Esophagus (tissue), 2 donors: ENCODE results near the gene TPM2. TPM values are rescaled to one million over a fixed set of nuclear protein-coding genes. Genes with fewer than 3 reads are reported as not detected.

ENCODE experiments used
- H3K27ac ChIP-seq, 2 donors: one replicate each; pipeline ENCODE4 v1.5.1; 2013; ENCODE audit warnings: low read depth in 2 of 2, mild to moderate bottlenecking in 2 of 2, inconsistent platforms in 1 of 2, low read length in 1 of 2, moderate library complexity in 1 of 2
- H3K27me3 ChIP-seq, 2 donors: one replicate each; pipeline ENCODE4 v1.6.1; 2013; ENCODE audit warnings: low read length in 2 of 2, control low read depth in 1 of 2, mild to moderate bottlenecking in 1 of 2; ENCODE audit not compliant: insufficient read depth in 2 of 2, control insufficient read depth in 1 of 2
- H3K36me3 ChIP-seq, 2 donors: one replicate each; pipeline ENCODE4 v1.6.1; 2013; ENCODE audit warnings: low read length in 1 of 2; ENCODE audit not compliant: control insufficient read depth in 2 of 2, insufficient read depth in 2 of 2
- H3K4me1 ChIP-seq, 2 donors: one replicate each; pipeline ENCODE4 v1.6.1; 2013; ENCODE audit warnings: low read length in 1 of 2; ENCODE audit not compliant: control insufficient read depth in 2 of 2, insufficient read depth in 2 of 2
- H3K4me3 ChIP-seq, 2 donors: one replicate each; pipeline ENCODE4 v1.5.1; 2013; ENCODE audit warnings: low read length in 2 of 2, mild to moderate bottlenecking in 2 of 2, low read depth in 1 of 2, moderate library complexity in 1 of 2
- H3K9me3 ChIP-seq, 2 donors: one replicate each; pipeline ENCODE4 v1.6.1; 2013; ENCODE audit warnings: mild to moderate bottlenecking in 2 of 2, low read depth in 1 of 2, low read length in 1 of 2, moderate library complexity in 1 of 2; ENCODE audit not compliant: control insufficient read depth in 2 of 2, insufficient read depth in 1 of 2
- WGBS, 2 donors: extraction: QIAGEN DNeasy Blood & Tissue Kit; methylation state at CpG; one replicate each; pipeline ENCODE4 v1.1.7; 2013; 5-methylcytosine and 5-hydroxymethylcytosine counted together
- polyA plus RNA-seq, 2 donors: library from polyadenylated mRNA; stranded (reverse); fragments of 200-250 nt; gene quantifications; one replicate each; pipeline ENCODE4 v1.2.3, GENCODE V29; 2013
- donor health status: healthy with polysubstance abuse.
- donor health status: Bipolar disorder and iron deficiency.

The TPM2 gene
- polyA plus RNA-seq, 2 donors: 1,007 to 1,288 TPM

DNA sequence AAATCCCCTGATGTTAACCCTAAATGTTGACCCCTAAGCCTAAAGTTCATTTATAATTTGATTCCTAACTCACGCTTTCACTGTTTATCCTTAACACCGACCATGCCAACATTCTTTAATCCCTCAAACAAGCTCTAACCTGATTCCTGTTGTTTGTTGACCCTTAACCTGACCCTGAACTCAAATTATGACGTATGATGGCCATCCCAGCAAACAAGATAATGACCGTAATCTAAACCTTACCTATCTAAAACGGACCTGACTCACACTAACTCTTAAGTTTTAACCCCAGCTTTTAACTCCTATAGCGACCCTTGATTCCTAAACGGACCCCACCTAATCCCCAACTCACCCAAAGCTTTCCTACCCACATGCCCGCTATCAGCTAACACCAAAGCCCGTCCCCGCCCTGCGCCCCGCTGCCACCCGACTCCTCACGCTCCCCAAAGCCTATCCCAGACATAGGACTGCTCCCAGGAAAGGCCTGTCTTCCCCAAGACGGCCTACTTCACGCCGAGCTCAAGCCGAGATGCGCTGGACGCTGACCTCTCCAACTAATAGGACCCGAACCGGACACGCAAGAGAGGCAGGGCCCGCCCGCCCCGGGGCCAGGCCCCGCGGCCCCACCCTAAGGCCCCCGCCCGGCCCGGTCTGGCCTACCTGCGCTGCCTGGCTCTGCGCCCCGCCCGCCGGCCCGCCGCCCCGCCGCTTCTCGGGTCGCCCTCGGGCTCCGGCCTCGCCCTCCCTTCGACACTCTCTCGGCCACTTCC, 41.9 kb upstream of the TPM2 start:
- Histone ChIP-seq H3K4me3 (peak overlapping the region; percentile 81 to 83), H3K4me1 (peaks cover 10 to 14% of the 10 kb centered on the region in 2 donors), H3K36me3 (peaks cover 4 to 9% of the 10 kb centered on the region in 2 donors), H3K27ac (peak overlapping the region; percentile 99), H3K27me3 (no peaks in the 10 kb centered on the region), H3K9me3 (no peaks in the 10 kb centered on the region)
- WGBS, 2 donors: 1% methylated on average over 42 to 47 of the region's 47 CpGs

- H3K4me3 ChIP-seq: peak overlapping the region in 1 of 2 donors; percentile 9
- no peaks in the 10 kb centered on the region for H3K9me3 ChIP-seq
- WGBS, 2 donors: 66 to 76% methylated on average over 2 of the region's 2 CpGs
These were observed 40.7 kb upstream of the TPM2 start for GRCh38 chr9:35730486-35730854.

GRCh38 chr9:35729700-35730485, 40.2 kb upstream of the TPM2 start:
- Histone ChIP-seq H3K4me1 (peaks cover 10 to 14% of the 10 kb centered on the region in 2 donors), H3K9me3 (no peaks in the 10 kb centered on the region), H3K27ac (peak overlapping the region; percentile 86 to 99), H3K27me3 (no peaks in the 10 kb centered on the region), H3K36me3 (peaks cover 0 to 8% of the 10 kb centered on the region in 2 donors), H3K4me3 (peak overlapping the region; percentile 3 to 9)
- WGBS, 2 donors: 33 to 40% methylated on average over 6 of the region's 6 CpGs

More at GRCh38 chr9:35730486-35730854, 40.7 kb upstream of the TPM2 start:
- H3K27me3 ChIP-seq: no peaks in the 10 kb centered on the region
- H3K27ac ChIP-seq: peak overlapping the region; percentile 86 to 99
- H3K36me3 ChIP-seq: peaks cover 3% of the 10 kb centered on the region in 2 donors
- peaks cover 10 to 14% of the 10 kb centered on the region in 2 donors for H3K4me1 ChIP-seq

DNA sequence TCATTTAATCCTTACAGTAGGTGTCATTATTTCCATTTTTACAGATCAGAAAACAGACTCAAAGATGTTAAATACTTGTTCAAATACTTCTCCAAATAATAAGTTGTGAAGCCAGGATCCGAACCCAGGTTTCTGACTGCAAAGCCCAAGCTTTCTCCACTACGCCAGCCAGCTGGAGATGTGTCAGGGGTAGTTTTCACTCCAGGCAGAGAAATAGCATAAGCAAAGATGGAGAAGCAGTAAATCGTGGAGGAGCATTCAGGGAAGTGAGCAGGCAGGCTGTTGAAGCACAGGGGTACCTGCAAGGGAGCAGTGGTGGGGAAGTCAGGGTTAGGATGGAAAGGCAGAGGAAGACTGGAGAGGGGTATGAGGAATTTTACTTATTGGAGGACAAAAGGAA, 39.4 kb upstream of the TPM2 start:
- H3K27ac ChIP-seq: peak overlapping the region; percentile 62 to 99
- 58 to 59% methylated on average over 3 of the region's 3 CpGs for WGBS, 2 donors
- no peaks in the 10 kb centered on the region for H3K27me3 ChIP-seq
- H3K4me1 ChIP-seq: peaks cover 10 to 14% of the 10 kb centered on the region in 2 donors
- peak overlapping the region in 1 of 2 donors; percentile 9 for H3K4me3 ChIP-seq
- no peaks in the 10 kb centered on the region for H3K9me3 ChIP-seq
- H3K36me3 ChIP-seq: peaks cover 3 to 13% of the 10 kb centered on the region in 2 donors

GRCh38 chr9:35728041-35728971, 38.6 kb upstream of the TPM2 start:
- H3K36me3 ChIP-seq: peaks cover 8 to 20% of the 10 kb centered on the region in 2 donors
- H3K4me1 ChIP-seq: peaks cover 10 to 14% of the 10 kb centered on the region in 2 donors
- H3K27ac ChIP-seq: peak overlapping the region; percentile 85
- H3K4me3 ChIP-seq: peak overlapping the region; percentile 23 to 27
- 23 to 27% methylated on average over 9 to 10 of the region's 10 CpGs for WGBS, 2 donors
- H3K9me3 ChIP-seq: no peaks in the 10 kb centered on the region
- H3K27me3 ChIP-seq: no peaks in the 10 kb centered on the region

- Histone ChIP-seq H3K4me1 (peaks cover 8 to 14% of the 10 kb centered on the region in 2 donors), H3K27me3 (no peaks in the 10 kb centered on the region), H3K4me3 (peak overlapping the region in 1 of 2 donors; percentile 0), H3K27ac (peak overlapping the region; percentile 85), H3K36me3 (peaks cover 8 to 22% of the 10 kb centered on the region in 2 donors), H3K9me3 (no peaks in the 10 kb centered on the region)
- 50 to 52% methylated on average over 5 of the region's 5 CpGs for WGBS, 2 donors
These were observed 37.9 kb upstream of the TPM2 start for GRCh38 chr9:35727676-35728040.

DNA sequence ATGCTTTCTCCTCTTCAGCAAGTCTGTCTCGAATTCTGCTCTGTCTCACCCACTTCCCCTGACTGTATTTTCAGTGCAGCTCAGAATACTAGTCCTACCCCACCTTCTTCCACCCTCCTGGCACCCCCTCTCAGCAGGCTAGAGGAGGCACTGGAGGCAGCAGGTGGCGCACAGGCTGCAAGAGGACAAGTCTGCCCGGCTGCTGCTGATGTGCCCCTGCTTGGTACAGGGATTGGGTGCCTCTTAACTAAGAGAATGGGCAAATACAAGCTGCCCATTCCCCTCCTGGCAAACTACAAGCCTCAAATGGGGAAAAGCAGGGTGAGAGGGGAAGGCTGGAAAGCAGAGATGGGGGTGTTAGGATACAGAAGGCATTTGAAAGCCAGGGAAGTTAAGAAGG, 37.2 kb upstream of the TPM2 start:
- no peaks in the 10 kb centered on the region for H3K27me3 ChIP-seq
- peak overlapping the region; percentile 85 for H3K27ac ChIP-seq
- no peak overlapping the region for H3K4me3 ChIP-seq
- H3K4me1 ChIP-seq: peaks cover 6 to 14% of the 10 kb centered on the region in 2 donors
- no peaks in the 10 kb centered on the region for H3K9me3 ChIP-seq
- H3K36me3 ChIP-seq: peaks cover 12 to 28% of the 10 kb centered on the region in 2 donors
- WGBS, 2 donors: 51 to 55% methylated on average over 3 of the region's 3 CpGs

- Histone ChIP-seq H3K36me3 (peaks cover 23 to 38% of the 10 kb centered on the region in 2 donors), H3K9me3 (no peaks in the 10 kb centered on the region), H3K27ac (no peak overlapping the region), H3K4me1 (peaks cover 3 to 14% of the 10 kb centered on the region in 2 donors), H3K27me3 (no peaks in the 10 kb centered on the region), H3K4me3 (no peak overlapping the region)
- WGBS, 2 donors: 92 to 94% methylated on average over 11 of the region's 11 CpGs
These were observed 35.6 kb upstream of the TPM2 start for GRCh38 chr9:35725362-35725761.

DNA sequence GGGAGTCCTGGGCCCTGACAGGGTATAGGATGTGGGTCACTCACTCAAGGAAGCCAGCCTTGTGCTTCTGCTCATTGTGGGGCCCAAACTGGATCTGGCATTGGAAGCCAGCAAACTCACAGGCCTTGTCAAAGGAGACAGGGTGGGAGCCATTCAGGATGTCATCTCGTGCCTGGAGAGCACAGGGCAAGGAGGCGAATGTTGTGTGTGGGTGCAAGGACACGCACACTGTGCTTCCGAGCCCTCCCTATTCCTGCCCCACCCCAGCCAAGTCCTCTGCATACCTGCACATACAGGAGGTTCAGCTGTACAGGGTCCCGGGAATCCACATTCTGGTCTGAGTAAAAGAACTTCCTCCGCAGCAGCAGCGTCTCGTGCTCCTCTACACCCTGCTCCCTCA, 34.2 kb upstream of the TPM2 start:
- Histone ChIP-seq H3K36me3 (peaks cover 37 to 52% of the 10 kb centered on the region in 2 donors), H3K27me3 (no peaks in the 10 kb centered on the region), H3K9me3 (no peaks in the 10 kb centered on the region), H3K27ac (no peak overlapping the region), H3K4me1 (peaks cover 0 to 10% of the 10 kb centered on the region in 2 donors), H3K4me3 (no peak overlapping the region)
- WGBS, 2 donors: 94% methylated on average over 8 of the region's 8 CpGs
